NOMO-1 (cell line): Measurements from ENCODE around the gene ZNF423.
"Not testable (repeated sequence)": the region's sequence is repeated elsewhere in the genome, so short reads cannot be mapped to it uniquely, and the experiment has no call there.

Experiments used
- DNase-seq, 2 experiments: peaks; one replicate each; lab custom pipeline; 2025; ENCODE audit not compliant: unreplicated experiment in 2 of 2; lab: John Stamatoyannopoulos, UW

ZNF423 gene

DNA sequence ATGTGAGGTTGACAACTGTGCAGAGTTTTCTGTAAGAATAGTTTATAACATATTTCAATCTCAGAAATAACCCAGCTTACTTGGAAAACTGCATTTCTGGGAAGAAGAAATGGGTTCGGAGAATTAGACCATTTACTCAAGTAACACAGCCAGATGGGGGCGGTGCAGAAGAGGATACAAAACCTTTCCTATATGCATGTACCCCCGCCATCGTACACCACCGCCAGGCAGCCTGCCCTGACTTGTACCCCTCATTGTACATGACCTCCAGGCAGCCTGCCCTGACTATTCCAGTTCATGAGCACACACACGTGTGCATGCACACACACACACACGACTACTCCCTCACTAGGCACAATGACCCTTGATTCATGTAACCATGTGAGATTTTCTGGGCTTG is 328.3 kb downstream of the ZNF423 start:
- DNase-seq, result no peak

DNA sequence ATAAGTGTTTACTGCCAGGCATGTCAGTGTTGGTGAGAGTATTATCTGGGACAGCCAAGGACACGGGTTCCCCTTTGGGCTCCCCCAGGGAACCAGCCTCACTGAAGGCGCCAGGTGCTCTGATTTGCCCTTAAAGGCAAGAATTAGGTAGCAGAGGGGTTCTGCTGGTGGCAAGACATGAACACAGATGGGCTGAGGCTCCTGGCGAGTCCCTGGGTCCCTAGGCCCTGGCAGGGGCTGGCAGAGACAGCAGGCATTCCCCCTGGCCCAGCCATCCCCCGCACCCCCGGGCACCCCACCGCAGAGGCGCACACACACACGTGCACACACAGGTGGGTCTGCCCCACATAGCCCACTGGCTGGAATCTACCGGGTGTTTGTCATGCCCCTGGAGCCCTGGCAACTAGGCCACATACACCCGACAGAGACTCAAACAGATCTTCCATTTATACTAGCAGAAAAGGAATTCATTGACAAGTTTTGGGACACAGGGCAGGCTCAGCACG is 329.0 kb downstream of the ZNF423 start:
- DNase-seq, result no peak

DNA sequence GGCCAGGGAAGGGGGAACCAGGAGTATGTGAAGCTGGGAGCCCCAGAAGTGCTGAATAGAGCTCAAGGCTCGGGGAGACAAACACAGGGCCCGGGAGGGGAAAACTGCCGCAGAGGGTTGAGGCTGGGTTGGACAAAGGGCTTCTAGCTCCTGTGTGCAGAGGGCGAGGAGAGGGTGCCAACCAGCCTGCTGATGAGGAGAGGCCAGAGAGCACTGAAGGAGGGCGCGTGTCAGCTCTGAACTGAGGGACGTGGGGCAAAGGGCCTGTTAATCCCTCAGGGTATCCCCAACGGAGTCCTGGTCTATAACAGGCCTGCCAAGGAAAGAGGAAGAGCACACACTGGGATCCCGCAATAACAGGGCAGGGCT is 331.0 kb downstream of the ZNF423 start:
- DNase-seq, result no peak

DNA sequence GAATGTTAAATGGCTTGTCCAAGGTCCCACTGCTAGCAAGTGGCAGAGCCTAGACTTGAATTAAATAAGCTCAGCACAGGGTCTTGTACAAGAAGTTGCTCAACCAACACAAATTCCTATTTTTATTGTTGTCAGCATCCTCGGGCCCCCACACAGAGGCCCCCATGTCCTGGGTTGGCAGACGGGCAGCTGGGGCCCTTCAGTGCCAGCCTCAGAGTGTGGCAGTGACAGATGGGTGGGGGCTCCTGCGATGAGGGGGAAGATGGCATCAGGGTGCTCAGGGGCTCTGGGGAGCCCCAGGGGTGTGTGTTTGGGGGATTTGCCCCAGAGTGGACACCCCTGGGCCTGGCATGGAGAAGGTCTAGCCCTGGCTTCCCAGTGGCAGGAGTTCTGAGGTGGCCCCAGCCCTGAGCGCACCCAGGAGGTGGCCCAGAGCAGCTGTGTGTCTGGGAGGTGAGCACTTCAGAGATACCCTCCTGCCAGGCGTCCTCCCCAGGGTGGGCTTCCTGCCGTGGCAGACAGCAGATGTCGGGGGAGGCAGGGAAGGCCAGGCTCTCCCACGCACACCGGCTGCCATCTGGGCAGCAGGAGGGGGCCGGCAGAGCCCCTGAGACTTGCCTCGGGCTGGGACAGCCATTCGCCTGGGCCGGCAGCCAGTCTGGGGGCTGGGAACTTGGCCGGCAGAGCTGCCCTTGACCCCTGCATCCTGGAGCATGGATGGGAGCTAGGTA is 331.5 kb downstream of the ZNF423 start:
- DNase-seq, result no peak

DNA sequence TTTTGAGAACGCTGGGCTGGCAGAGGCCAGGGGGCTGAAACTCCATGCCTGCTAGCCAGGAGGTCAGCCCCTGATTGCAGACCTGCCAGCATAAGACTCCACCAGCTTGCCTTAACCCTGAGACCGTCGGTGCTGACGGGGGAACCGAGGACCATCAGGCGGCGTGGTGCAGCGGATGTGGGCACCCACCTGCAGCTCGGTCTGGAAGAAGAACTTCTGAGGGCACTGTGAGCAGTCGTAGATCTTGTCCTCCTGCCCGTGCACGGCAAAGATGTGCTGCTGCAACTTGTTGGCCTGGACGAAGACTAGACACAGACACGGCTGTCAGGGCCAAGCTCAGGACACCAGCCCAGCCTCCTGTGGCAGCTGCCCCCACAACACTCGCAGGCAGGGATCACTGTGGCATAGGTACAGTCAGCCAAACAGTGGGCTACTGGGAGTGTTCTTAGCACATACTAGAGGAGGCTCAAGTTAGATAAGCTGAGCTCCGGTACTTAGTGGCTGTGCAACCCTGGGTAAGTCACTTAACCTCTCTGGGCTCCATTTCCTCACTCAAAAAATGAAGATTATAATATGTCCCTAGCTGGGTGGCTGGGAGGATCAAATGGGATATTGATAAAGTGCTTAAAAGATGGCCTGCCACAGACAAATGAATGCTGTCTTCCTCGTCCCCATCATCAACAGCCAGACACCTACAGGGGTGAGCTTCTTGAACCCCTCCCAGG is 332.3 kb downstream of the ZNF423 start:
- no peak for DNase-seq

DNA sequence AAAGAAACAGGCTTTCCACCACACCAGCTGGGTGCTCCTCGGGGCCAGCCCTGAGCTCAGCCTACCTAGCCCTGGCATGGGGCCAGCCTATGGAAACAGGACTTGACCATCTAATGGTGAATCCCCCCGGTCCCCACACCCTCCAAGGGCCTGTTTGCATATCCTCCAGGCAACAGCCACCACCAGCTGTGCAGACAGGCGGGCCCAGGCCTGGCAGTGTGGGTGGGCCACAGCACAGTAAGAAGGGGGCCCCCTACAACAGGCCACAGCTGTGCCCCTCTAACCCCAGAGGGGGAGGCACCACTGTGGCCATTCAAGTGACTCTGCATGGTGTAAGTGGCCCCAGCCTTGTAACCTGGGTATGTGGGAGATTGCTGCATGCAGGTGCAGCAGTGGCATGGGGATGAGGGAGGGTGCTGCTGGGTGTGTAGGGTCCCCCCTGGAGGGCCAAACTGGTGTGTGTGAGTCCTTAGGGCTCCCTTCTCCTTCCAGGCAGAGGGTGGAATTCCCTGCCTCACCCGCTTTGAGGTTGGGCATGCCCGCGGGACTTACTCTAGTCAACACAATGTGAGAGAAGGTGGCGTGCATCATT is 334.1 kb downstream of the ZNF423 start:
- DNase-seq, result no peak

DNA sequence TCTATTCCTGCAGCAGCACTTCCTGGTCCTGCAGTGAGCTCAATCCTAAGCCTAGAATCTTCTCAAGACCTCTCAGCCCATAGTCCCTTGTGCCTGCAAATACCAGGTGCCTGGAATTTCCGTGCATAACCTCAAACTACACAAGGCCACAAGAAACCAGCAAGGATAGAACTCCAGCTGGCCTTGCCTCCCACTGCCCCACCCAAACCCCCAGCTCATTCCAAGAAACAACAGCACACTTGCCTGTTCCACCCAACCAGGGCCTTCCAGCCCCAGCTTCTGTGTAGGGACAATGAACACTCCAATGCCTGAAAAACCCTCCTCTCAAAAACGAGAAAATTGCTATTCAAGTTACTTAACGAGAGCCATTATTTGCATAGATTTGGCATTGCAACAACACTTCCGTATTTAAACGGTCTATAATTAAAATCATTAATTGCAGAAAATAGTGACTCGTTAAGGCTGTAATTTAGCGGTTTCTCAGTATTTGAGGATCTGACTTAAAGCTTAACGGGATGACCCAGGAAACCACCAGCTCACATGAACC is 335.3 kb downstream of the ZNF423 start:
- peak in 1 of 2 experiments; percentile 73 for DNase-seq

DNA sequence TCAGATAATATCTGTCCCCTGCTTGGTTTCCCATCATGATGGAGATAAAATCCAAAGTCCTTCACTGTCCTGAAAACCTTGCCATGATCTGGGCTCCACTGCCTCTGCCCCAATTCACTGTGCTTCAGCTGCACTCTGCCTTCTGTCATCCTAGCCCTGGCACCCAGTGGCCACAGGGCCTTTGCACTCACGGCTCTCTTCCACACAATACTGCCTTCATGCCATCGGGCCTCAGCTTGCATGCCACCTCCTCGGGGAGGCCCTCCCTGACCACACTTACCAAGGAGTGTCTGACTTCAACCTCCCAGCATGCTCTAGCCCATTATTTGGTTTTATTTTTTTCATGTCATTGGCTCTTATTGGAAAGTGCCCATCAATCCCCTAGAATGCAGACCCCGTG is 336.2 kb downstream of the ZNF423 start:
- no peak for DNase-seq

DNA sequence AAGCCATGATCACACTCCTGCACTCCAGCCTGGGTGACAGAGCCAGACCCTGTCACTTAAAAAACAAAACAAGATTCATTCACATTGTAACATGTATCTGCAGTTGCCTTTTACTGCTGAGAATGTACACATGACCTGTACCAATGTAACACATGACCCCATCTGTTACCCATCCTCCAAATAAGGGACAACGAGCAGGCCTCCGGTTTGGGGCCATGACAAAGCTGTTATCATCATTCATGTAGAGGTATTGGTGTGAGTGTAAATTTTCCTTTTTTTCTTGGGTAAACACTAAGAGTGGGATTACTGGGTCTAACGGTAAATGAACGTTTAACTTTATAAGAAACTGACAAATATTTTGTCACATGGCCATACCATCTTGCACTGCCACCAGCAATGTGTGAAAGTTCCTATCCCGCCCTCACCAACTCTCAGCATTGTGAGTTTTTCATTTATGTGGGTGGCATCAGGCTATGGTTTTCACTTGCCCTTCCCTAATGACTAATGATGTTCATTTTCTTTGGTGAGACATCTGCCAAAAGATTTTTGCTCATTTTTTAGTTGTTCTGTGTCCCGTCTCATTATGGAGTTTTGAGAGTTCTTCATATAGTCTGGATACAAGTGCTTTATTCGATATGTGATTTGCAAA is 336.8 kb downstream of the ZNF423 start:
- no peak for DNase-seq

DNA sequence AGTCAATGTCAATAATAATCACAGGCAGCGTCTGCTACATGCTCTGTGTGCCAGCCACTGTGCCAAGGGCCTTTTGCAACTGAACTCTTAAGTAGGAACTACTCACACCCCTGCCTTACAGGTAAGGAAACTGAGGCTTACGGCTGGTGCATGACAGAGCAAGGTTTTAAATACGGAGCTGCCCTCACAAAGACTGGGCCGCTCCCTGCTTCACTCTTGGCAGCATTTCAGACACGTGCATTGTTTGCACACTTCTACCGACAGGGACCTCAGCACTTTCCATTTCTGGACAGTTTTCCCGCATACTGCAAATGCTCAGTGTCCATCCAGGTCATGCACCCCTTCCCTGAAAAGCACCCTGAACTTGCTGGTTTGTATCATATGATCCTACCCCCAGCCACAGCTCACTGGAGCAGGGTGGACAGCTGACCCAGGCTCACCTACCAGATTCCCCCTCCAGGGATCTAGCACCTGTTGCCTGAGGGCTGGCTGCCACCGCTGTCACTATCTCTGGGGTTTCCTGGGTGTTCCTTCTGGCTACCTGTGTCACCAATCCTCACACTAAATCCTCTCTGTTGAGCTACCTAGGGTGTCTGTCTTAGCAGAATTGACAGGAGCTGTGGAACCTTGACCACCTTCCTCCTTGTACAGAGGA is 339.4 kb downstream of the ZNF423 start:
- DNase-seq, result no peak

DNA sequence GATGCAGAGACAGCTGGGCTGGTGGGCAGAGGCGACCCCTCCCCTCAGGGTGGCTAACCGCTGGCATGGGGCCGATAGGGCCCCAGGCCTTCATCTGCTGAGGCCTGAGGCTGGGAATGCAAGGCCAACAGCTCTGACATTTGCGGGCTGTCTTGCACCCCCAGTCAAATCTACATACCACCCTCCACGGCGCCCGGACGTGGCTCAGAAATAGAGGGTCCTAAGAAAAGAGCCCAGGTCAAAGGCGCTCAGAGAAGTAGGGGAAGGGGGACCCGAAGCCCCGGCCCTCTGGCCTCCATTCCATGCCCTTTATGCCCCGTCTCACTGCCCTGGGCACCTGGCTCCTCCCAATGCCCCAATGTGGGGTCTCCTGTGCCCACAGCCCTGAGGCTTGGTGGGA is 340.1 kb downstream of the ZNF423 start:
- DNase-seq, result no peak

DNA sequence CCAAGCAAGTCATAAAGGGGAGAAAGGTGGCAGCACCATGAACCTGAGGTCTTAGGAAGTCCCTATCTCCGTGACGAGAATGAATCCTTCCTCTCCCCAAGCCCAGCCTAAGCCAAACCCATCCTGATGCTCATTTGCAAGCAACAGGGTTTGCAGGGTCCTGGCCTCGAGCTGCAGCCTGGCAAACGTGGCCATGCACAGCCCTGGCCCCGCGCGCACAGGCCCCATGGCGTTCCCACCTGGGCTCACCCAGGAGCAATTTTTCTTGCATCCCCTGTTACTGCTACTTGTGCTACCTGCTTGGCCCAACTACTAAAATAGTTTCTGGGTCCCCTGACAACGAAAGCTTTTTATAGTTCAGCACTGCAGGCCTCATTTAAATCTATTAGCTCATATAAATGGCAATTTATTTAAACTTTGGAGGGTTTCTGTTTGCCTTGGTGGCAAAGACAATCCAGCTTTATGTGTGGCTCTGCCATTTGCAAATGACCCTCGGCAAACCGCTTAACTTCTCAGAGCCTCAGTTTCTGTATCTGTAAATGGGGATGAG is 340.8 kb downstream of the ZNF423 start:
- no peak for DNase-seq

DNA sequence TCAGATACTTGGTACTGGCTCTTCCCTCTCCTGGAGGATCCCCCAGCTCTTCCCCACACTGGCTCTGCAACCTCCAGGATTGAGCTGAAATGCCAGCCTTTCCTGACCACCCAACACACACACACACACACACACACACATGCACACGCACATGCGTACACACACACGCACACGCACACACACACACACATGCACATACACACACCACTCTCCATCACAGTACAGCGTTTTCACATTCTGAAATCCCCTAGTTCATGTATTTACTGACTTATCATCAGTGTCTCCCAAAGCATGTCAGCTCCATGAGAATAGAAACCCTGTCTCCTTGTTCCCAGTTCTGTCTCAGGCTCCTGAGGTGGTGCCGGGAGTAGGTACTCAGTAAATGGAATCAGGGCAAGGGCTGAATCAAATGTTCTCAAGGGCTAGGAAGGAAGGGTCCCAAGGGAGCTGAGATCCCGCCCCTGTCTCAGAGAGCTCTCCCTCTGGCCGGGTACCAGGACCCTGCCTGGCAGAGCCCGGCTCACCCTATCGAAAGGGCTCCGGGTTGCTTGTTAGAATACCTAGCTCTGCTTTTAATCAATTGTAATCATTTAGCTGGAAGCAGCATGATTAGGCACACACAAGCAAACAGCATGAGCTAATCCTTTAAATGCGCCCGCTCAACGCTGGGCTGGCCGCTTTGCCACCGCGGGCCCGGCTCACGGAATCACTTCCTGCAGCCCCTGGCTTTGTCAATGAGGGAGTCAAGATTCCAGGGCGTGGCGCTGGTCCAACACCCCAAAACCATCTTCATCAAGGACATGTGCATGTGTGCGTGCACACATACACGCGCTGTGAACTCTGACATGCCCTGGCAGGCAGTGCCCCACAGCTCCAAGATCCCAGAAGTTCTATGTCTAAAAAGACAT is 341.6 kb downstream of the ZNF423 start:
- no peak for DNase-seq

DNA sequence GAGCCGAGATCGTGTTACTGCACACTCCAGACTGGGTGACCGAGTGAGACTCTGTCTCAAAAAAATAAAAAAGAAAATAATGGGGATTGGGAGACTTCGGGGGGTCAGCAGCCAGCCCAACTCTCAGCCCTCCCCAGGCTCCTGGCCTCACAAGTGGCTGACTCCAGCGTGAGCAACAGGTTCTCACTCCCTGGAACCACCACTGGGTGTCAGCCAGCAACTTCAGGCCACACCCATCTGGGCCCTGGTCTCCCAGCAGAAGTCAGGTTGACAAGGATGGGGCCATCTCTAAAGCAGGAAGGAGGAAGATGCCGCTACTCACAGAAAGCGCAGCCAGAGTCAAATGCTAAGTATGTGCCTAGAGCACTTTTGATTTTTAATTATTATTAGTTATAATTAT is 342.9 kb downstream of the ZNF423 start:
- DNase-seq, result peak; percentile 56 to 61

DNA sequence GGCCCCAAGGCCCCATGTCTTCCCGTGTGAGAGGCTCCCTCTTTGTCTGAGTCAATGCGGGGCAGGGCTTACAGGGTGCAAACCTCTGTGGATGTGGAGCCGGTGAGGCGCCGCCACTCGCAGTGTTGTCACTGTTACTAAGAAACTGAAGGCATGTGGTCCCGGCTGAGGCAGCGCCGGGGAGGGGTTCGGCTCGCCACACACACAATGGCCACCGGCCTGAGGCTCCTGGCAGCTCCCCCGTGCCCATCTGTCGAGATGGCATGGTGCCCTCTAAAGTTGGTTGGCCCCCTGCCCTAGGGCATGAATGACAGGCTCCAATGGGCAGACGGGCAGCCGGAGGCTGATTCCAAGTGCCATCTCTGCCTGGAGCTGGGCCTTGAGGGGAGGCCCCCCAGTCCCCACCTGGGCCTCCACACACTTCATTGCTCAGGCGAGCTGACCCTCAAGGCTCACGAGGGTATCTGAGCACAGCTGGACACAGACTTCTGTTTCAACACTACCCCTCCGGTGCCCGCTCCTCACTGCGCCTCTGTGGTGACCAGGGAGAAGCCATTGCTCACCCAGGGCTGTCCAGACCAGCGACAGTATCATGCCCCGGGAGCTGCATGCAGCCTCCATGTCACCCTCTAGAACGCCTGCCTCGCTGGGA is 345.1 kb downstream of the ZNF423 start:
- no peak for DNase-seq

DNA sequence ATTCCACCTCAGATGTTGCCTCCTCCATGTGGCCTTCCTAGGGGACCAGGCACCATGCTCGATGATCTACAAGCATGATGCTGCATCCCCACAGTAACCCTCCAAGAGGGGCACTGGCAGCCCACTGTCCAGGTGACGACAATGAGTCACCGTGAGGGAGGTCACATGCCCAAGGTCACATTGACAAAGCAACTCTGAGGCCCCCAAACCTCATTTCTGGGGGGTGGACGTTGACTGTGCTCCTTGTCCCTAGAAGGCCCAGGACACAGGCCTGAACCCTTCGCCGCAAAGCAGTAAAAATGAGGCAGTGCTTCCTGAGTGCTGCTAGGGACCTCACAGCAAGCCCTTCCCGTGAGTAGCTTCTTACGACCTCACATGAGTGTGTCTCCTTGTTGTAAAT is 345.8 kb downstream of the ZNF423 start:
- DNase-seq, result no peak

DNA sequence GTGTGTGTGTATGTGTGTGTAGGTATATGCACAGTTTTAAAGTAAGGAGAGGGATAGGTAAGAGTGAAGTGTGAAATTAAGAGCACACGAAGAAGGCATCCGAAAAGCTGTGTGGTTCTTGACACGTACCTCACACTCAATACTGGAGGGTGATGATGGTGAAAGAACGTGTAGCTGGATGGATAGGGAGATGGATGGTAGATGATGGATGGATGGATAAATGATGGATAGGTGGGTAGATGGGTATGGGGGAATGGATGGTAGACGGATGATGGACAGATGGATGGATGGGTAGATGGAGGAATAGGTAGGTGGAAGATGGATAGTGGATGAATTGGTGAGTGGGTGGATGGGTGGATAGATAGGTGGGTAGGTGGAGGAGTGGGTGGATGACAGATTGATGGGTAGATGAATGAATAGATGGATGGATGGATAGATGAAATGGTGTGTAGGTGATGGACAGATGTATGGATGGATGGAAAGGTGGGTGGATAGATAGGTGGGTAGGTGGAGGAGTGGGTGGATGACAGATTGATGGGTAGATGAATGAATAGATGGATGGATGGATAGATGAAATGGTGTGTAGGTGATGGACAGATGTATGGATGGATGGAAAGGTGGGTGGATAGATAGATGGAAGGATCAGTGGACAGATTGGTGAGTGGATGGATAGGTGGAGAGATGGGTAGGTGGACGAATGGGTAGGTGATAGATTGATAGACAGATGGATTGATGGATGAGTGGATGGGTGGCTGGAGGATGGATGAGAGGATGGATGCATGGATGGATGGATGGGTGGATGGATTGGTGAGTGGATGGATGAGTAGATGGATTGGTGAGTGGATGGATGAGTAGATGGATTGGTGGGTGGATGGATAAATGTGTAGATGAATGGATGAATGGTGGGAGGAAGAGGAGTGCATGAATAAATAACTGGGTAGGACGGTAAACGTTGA is 349.6 kb downstream of the ZNF423 start:
- DNase-seq, result not testable (repeated sequence)

DNA sequence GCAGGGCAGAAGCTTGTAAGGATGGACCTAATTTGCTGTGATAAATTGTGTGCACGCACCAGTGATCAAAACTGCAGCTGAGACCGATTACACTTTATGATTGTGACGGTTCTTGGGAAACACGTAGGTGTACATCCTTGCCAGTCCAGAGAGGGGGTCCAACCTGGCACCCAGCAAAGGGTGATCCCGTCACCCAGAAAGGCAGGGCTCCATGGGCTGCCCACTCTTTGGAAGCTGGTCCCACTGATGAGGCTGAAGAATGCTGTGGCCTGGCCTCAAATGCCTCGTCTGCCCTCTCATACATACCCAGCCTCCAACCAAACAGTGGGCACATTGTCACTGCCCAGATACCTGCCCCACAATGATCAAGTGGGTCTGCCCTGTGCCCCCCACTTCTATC is 350.4 kb downstream of the ZNF423 start:
- no peak for DNase-seq
